KOPT-K1 (cell line): ENCODE data around the gene PPM1J.

Experiments used
- H3K27ac ChIP-seq: fragments of 200-600 bp; sonication (generic); 2 replicates; pipeline ENCODE4 v1.5.1; 2016; ENCODE audit warnings: antibody characterized with exemption, mild to moderate bottlenecking, low read depth, low read length; ENCODE audit not compliant: poor library complexity, severe bottlenecking
- H3K36me3 ChIP-seq: fragments of 200-600 bp; sonication (generic); 2 replicates; pipeline ENCODE4 v1.5.1; 2017; ENCODE audit warnings: antibody characterized with exemption, mild to moderate bottlenecking, low read length, moderate library complexity; ENCODE audit not compliant: insufficient read depth
- H3K9me3 ChIP-seq: fragments of 200-600 bp; sonication (generic); 2 replicates; pipeline ENCODE4 v1.5.1; 2017; ENCODE audit warnings: antibody characterized with exemption, low read length, mild to moderate bottlenecking; ENCODE audit not compliant: insufficient read depth, poor library complexity, severe bottlenecking

Gene PPM1J

DNA sequence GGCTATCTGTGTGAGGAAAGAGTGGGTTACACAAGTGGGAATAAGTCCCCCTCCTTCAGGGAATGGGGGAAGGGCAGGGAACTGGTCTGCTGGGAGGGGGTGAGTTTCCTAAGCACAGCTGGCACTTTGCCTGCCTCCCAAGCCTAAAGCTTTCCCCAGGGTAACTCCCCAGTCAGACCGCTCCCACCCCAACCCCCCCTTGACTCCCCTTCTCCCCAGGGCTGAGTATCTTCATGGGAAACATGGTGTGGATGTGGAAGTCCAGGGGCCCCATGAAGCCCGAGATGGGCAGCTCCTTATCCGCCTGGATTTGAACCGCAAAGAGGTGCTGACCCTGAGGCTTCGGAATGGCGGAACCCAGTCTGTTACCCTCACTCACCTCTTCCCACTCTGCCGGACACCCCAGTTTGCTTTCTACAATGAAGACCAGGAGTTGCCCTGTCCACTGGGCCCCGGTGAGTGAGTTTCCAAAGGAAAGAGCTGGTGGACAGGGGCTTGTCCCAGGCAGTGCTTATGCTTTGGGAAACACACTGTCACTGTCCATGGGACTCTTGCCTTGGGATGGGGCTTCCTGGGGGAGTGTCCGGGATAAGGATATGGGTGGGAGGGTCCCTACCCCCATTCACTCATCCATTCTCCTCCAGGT, 25.8 kb downstream of the PPM1J start:
- Histone ChIP-seq H3K36me3 (peaks cover 82% of the 10 kb centered on the region), H3K27ac (no peak overlapping the region)

DNA sequence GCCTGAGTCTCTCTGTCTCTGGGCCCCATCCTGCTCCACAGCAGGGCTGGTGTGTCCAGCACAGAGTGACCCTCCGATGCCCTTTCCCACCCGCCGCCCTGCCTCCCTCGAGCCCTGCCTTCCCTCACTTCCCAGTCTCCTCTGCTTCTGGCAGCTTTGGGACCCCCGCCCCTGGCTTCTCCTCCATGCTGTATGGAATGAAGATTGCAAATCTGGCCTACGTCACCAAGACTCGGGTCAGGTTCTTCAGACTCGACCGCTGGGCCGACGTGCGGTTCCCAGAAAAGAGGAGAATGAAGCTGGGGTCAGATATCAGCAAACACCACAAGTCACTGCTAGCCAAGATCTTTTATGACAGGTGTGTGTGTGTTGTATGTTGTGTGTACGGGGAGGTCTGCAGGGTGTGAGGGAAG, 26.3 kb downstream of the PPM1J start:
- peaks cover 76% of the 10 kb centered on the region for H3K36me3 ChIP-seq
- no peak overlapping the region for H3K27ac ChIP-seq
- H3K9me3 ChIP-seq, result no peaks in the 10 kb centered on the region

More for the DNA sequence above, 25.8 kb downstream of the PPM1J start:
- H3K9me3 ChIP-seq, result no peaks in the 10 kb centered on the region

- H3K9me3 ChIP-seq, result no peaks in the 10 kb centered on the region
- H3K27ac ChIP-seq, result no peak overlapping the region
- H3K36me3 ChIP-seq, result peaks cover 76% of the 10 kb centered on the region
These were observed 27.2 kb downstream of the PPM1J start for GRCh38 chr1:112687785-112688496.

DNA sequence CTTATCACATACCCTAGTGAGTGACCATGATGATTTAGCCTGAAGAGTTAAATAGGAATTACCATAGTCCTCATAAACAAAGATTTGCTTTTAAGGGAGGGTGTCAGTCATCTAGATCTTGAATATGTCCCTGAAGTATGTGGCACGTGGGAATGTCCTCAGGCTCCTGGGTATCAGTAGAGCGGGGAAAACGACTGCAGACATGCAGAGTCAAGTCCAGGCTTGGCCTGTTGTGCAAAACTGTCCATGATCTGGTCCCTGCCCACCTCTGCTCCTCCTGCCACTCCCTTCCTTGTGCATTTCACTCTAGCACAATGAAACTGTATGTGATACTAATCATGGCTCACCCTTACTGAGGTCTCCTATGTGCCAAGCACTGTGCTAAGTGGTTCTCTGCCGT, 27.8 kb downstream of the PPM1J start:
- H3K36me3 ChIP-seq, result peaks cover 73% of the 10 kb centered on the region
- no peak overlapping the region for H3K27ac ChIP-seq
- no peaks in the 10 kb centered on the region for H3K9me3 ChIP-seq

GRCh38 chr1:112686835-112687234, 28.3 kb downstream of the PPM1J start:
- no peak overlapping the region for H3K27ac ChIP-seq
- H3K9me3 ChIP-seq, result no peaks in the 10 kb centered on the region
- H3K36me3 ChIP-seq, result peaks cover 68% of the 10 kb centered on the region

DNA sequence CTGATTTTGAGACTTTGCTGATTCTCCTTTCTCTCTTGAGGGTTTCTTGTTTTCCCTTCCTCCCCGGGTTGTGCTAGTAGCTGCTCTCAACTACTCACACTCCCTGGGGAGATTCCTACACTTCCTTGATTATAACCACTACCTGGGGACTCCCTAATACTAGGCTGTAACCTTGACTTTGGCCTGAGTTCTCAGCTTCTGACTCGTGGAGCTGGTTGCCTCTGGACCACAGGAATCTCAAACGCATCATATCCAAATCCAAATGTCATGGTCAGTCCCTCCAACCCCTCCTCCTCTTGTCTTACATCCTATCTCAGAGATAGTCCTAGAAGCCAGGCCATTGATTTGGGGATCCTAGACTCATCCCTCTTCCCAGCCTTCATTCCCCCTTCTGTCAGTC, 28.7 kb downstream of the PPM1J start:
- H3K27ac ChIP-seq, result no peak overlapping the region
- no peaks in the 10 kb centered on the region for H3K9me3 ChIP-seq
- H3K36me3 ChIP-seq, result peaks cover 64% of the 10 kb centered on the region

- no peak overlapping the region for H3K27ac ChIP-seq
These were observed 29.2 kb downstream of the PPM1J start for GRCh38 chr1:112685913-112686312.

GRCh38 chr1:112678605-112679004, 36.5 kb downstream of the PPM1J start:
- Histone ChIP-seq H3K9me3 (no peaks in the 10 kb centered on the region), H3K27ac (no peak overlapping the region), H3K36me3 (peaks cover 28% of the 10 kb centered on the region)

More at GRCh38 chr1:112685913-112686312, 29.2 kb downstream of the PPM1J start:
- Histone ChIP-seq H3K36me3 (peaks cover 60% of the 10 kb centered on the region), H3K9me3 (no peaks in the 10 kb centered on the region)

GRCh38 chr1:112677501-112677900, 37.6 kb downstream of the PPM1J start:
- Histone ChIP-seq H3K36me3 (peaks cover 26% of the 10 kb centered on the region), H3K27ac (no peak overlapping the region), H3K9me3 (no peaks in the 10 kb centered on the region)

DNA sequence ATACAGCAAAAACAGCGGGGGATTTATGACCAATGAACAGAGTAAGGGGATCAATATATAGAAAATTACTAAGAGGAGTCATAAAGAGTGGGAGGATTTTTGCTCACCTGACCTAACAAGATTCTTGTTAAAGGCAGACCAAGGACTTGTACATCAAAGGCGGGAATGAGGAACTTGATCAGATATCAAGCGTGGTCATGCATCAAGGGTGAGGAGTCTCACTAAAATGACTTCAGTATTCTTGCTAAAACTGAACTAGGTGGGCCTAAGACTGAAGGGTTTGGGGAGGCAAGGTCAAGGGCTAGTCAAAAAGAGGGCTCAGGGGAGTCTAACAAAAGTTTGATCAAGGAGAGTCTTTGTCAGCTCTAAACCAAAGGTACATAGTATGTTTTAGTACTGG, 38.6 kb downstream of the PPM1J start:
- H3K27ac ChIP-seq, result no peak overlapping the region
- H3K36me3 ChIP-seq, result peaks cover 36% of the 10 kb centered on the region
- H3K9me3 ChIP-seq, result no peaks in the 10 kb centered on the region

DNA sequence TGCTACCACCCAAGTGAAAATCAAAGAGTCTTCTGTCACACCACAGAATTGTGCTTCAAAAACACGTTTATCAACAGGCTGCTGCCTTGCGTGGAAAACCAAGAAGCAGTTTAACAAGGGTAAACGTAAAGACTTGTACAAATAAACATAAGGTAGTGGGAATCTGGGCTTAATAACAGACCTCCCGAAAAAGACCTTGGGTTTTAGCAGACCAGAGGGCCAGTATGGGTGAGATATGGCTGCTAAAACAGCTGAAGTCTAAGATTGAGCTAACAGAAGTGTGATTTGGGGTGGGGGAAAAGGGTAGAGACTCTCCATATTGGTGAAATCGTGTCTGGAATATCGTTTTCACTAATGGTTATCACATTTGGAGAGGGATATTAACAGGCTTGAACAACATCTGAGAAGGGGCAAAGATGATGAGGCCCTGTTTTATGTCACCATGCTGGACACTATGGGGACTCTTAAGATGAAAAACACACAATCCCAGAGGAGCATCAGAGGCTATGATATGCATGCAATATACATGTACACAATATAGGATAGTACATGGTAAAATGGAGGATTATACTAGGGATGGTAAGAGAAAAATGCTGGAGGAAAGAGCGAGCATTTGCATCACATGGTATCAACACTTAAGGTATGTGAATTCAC, 39.3 kb downstream of the PPM1J start:
- peak overlapping the region; percentile 94 for H3K27ac ChIP-seq
- no peaks in the 10 kb centered on the region for H3K9me3 ChIP-seq
- H3K36me3 ChIP-seq, result peaks cover 41% of the 10 kb centered on the region

- peak overlapping the region; percentile 94 for H3K27ac ChIP-seq
- H3K36me3 ChIP-seq, result peaks cover 44% of the 10 kb centered on the region
These were observed 40.0 kb downstream of the PPM1J start for GRCh38 chr1:112674986-112675727.

DNA sequence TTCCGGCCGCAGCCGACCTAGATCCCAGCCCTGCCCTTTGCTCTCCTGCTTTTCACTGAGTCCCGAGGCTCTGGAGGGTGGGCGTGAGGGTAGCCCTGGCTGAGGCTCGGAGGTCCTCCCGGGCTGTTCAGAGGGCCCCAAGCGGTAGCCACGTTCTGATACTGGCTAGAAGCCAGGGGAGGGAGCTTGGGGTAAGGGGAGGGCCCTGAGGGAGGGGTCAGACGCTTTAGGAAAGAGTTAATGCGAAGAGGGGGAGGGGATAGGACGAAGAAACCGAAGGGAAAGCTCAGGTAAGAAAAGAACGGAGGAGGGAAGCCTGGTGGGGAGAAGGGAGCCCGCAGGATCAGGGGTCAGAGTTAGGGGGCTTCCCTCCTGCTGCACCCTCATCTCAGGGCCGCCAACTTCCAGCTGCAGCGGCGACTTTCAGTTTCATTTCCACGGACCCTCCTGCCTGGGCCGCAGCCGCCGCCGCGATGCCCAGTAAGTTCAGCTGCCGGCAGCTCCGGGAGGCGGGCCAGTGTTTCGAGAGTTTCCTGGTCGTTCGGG, 40.6 kb downstream of the PPM1J start, which contains the start of gene MOV10:
Gene MOV10 (plus strand): TSS at position 220 of the 546 bp plus-strand sequence. CDS start 254 bp downstream, at position 474.
- Histone ChIP-seq H3K27ac (peak within 1 kb of the TSS; percentile 94), H3K36me3 (peaks cover 51% of the 10 kb centered on the region), H3K9me3 (no peaks in the 10 kb centered on the region)

More at GRCh38 chr1:112674986-112675727, 40.0 kb downstream of the PPM1J start:
- no peaks in the 10 kb centered on the region for H3K9me3 ChIP-seq

DNA sequence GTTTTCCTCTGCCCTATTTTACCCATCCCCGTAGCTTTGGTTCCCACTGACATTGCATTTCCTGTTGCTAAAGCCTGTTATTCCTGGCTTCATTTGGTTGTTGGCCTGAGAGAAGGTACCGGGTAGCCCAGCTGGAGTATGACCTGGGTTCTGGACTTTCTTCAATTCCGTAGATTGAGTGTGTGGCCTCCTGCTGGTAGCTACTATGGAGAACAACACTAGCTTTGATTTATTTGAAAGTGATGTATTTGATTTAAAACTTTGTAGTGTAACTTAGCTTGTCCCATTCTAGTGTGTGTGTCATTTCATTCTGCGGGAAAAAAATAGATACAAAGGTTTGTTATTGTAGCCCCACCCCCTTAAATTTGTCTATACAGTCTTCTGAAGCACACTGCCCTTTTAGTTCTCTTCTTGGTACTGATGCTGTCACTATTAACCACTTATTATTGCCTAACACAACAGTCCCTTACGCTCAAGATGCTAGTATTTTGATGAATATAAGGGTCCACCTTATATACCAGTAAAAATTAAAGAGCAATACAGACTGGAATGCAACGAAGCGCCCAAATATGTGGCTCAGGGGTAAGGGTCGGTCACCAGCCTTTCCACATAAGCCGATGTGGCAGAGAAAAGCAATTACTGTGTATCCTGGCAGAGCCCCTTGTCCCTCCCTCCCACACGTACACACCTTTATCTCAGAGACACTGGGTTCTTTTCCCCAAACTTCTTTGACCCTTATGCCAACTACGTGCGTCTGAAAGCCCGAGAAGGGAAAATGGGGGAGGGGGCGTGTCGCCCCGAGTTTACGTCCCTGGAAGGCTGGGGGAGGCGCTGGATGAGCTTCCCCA, 41.3 kb downstream of the PPM1J start:
- no peaks in the 10 kb centered on the region for H3K9me3 ChIP-seq
- peaks cover 58% of the 10 kb centered on the region for H3K36me3 ChIP-seq
- peak overlapping the region; percentile 94 for H3K27ac ChIP-seq
